Nephron (organoid): ENCODE results near the gene GABRD.

Source experiments
- H3K27ac Mint-ChIP-seq, 3 experiments: 2 replicates each; pipeline ENCODE4 v1.8.0; 2020; ENCODE audit warnings: mixed read lengths in 3 of 3, mild to moderate bottlenecking in 2 of 3, moderate library complexity in 1 of 3
- H3K27me3 Mint-ChIP-seq: 2 replicates; pipeline ENCODE4 v1.8.0; 2021; ENCODE audit warnings: low read depth, mild to moderate bottlenecking, moderate library complexity, mixed read lengths
- H3K36me3 Mint-ChIP-seq: 2 replicates; pipeline ENCODE4 v1.8.0; 2020; ENCODE audit warnings: low read depth, mixed read lengths
- H3K4me1 Mint-ChIP-seq: 2 replicates; pipeline ENCODE4 v1.8.0; 2020; ENCODE audit warnings: mixed read lengths
- H3K4me3 Mint-ChIP-seq, 3 experiments: 2 replicates each; pipeline ENCODE4 v1.8.0; 2020; ENCODE audit warnings: mild to moderate bottlenecking in 3 of 3, mixed read lengths in 3 of 3, moderate library complexity in 2 of 3
- H3K9me3 Mint-ChIP-seq: 2 replicates; pipeline ENCODE4 v1.8.0; 2020; ENCODE audit warnings: mixed read lengths
- CTCF ChIP-seq, 3 experiments: fragments of 200-600 bp; sonication (generic); IDR thresholded peaks; one replicate each; pipeline ENCODE4 v1.5.0; 2021; ENCODE audit warnings: antibody characterized with exemption in 3 of 3; ENCODE audit not compliant: unreplicated experiment in 3 of 3

GABRD gene

GRCh38 chr1:2042830-2043773 is 24.0 kb downstream of the GABRD start:
- Mint-ChIP-seq H3K27ac (no peak overlapping the region), H3K27me3 (peaks cover 42% of the 10 kb centered on the region), H3K4me1 (peaks cover 9% of the 10 kb centered on the region), H3K36me3 (no peaks in the 10 kb centered on the region), H3K4me3 (no peak overlapping the region), H3K9me3 (no peaks in the 10 kb centered on the region)
- no peak for TF ChIP-seq CTCF (IDR thresholded peaks at IDR 0.05; ENCODE audit: unreplicated experiment in 3 of 3)

- Mint-ChIP-seq H3K4me3 (peak overlapping the region; percentile 12 to 54 (median 33)), H3K27ac (no peak overlapping the region), H3K9me3 (no peaks in the 10 kb centered on the region), H3K27me3 (peaks cover 43% of the 10 kb centered on the region), H3K36me3 (no peaks in the 10 kb centered on the region), H3K4me1 (peaks cover 9% of the 10 kb centered on the region)
- TF ChIP-seq CTCF (IDR thresholded peaks at IDR 0.05; ENCODE audit: unreplicated experiment in 3 of 3), result no peak
Observed at GRCh38 chr1:2043886-2044285, 24.7 kb downstream of the GABRD start.

- no peak overlapping the region for H3K27ac Mint-ChIP-seq
- H3K4me3 Mint-ChIP-seq, result peak overlapping the region in 1 of 3 experiments; percentile 46
- H3K9me3 Mint-ChIP-seq, result no peaks in the 10 kb centered on the region
- no peaks in the 10 kb centered on the region for H3K36me3 Mint-ChIP-seq
- peak; percentile 80 to 92 (median 85) for TF ChIP-seq CTCF (IDR thresholded peaks at IDR 0.05; ENCODE audit: unreplicated experiment in 3 of 3)
- peaks cover 9% of the 10 kb centered on the region for H3K4me1 Mint-ChIP-seq
- H3K27me3 Mint-ChIP-seq, result peaks cover 47% of the 10 kb centered on the region
Observed at GRCh38 chr1:2044510-2045319, 25.6 kb downstream of the GABRD start.

- Mint-ChIP-seq H3K4me1 (peaks cover 9% of the 10 kb centered on the region), H3K9me3 (no peaks in the 10 kb centered on the region), H3K36me3 (no peaks in the 10 kb centered on the region), H3K27me3 (peaks cover 49% of the 10 kb centered on the region), H3K4me3 (peak overlapping the region; percentile 59 to 68 (median 65)), H3K27ac (peak overlapping the region in 1 of 3 experiments; percentile 8)
- TF ChIP-seq CTCF (IDR thresholded peaks at IDR 0.05; ENCODE audit: unreplicated experiment in 3 of 3), result no peak
Observed at GRCh38 chr1:2045468-2046173, 26.5 kb downstream of the GABRD start.

- Mint-ChIP-seq H3K36me3 (no peaks in the 10 kb centered on the region), H3K27ac (no peak overlapping the region), H3K4me3 (peak overlapping the region in 2 of 3 experiments; percentile 59 to 68), H3K27me3 (peaks cover 55% of the 10 kb centered on the region), H3K9me3 (no peaks in the 10 kb centered on the region), H3K4me1 (peaks cover 9% of the 10 kb centered on the region)
- peak; percentile 61 to 77 (median 67) for TF ChIP-seq CTCF (IDR thresholded peaks at IDR 0.05; ENCODE audit: unreplicated experiment in 3 of 3)
Observed at GRCh38 chr1:2046174-2046917, 27.2 kb downstream of the GABRD start.
